OCI-LY7 (cell line): Measurements from ENCODE around the gene MMP27. TPM values are rescaled to one million over a fixed set of nuclear protein-coding genes. Genes with fewer than 3 reads are reported as not detected.

Experiments
- BruUV-seq: library from RNA; stranded (reverse); fragments of 400-500 nt; replicated peaks from 2 replicates; lab custom pipeline; 2021; lab: Mats Ljungman, UMichigan
- CTCF ChIA-PET: fragments of 300-600 bp; sonication (Branson Sonifier 250); formaldehyde crosslinking; loops from one replicate; lab custom pipeline; 2022; ENCODE audit warnings: antibody characterized with exemption; ENCODE audit not compliant: unreplicated experiment; lab: Charles Lee
- POLR2A ChIA-PET: fragments of 300-600 bp; sonication (Branson Sonifier 250); formaldehyde crosslinking; loops from one replicate; lab custom pipeline; 2022; ENCODE audit warnings: antibody characterized with exemption; lab: Charles Lee
- DNase-seq: peaks from one replicate; pipeline ENCODE4 v3.0.0-alpha.2; 2015; ENCODE audit warnings: low spot score
- H2AFZ ChIP-seq: fragments of 200-600 bp; sonication (generic), shearing (Covaris generic); 2 replicates; pipeline ENCODE4 v1.6.1; 2014; ENCODE audit warnings: mild to moderate bottlenecking, antibody characterized with exemption, low read length, moderate library complexity
- H3K27ac ChIP-seq: fragments of 200-600 bp; sonication (generic); 2 replicates; pipeline ENCODE4 v1.5.1; 2014; ENCODE audit warnings: mixed run types, low read depth, mild to moderate bottlenecking, moderate library complexity, low read length, inconsistent platforms; ENCODE audit not compliant: poor library complexity, severe bottlenecking
- H3K36me3 ChIP-seq: fragments of 200-600 bp; sonication (generic); 2 replicates; pipeline ENCODE4 v1.6.1; 2014; ENCODE audit warnings: mild to moderate bottlenecking, antibody characterized with exemption, low read length, moderate library complexity, mixed read lengths; ENCODE audit not compliant: insufficient read depth
- H3K4me1 ChIP-seq: fragments of 200-600 bp; sonication (generic); 2 replicates; pipeline ENCODE4 v1.5.1; 2014; ENCODE audit warnings: mild to moderate bottlenecking, low read length; ENCODE audit not compliant: insufficient read depth, poor library complexity, severe bottlenecking
- H3K4me2 ChIP-seq: fragments of 200-600 bp; sonication (generic); 2 replicates; pipeline ENCODE4 v1.6.1; 2014; ENCODE audit warnings: mild to moderate bottlenecking, low read length
- H3K4me3 ChIP-seq: fragments of 200-600 bp; sonication (generic); 2 replicates; pipeline ENCODE4 v1.5.1; 2014; ENCODE audit warnings: mild to moderate bottlenecking, low read depth, low read length; ENCODE audit not compliant: poor library complexity, severe bottlenecking
- H3K79me2 ChIP-seq: fragments of 200-600 bp; sonication (generic); 2 replicates; pipeline ENCODE4 v1.6.1; 2016; ENCODE audit warnings: low read depth, mild to moderate bottlenecking, low read length, moderate library complexity, mixed read lengths; ENCODE audit not compliant: insufficient read depth
- H3K9me2 ChIP-seq: fragments of 200-600 bp; sonication (generic); 2 replicates; pipeline ENCODE4 v1.6.1; 2016; ENCODE audit warnings: mild to moderate bottlenecking, low read length, mixed read lengths; ENCODE audit not compliant: insufficient read depth
- H3K9me3 ChIP-seq: fragments of 200-600 bp; sonication (generic); 2 replicates; pipeline ENCODE4 v1.6.1; 2014; ENCODE audit warnings: mild to moderate bottlenecking, mixed run types, low read length, mixed read lengths
- H4K20me1 ChIP-seq: fragments of 200-600 bp; sonication (generic); 2 replicates; pipeline ENCODE4 v1.6.1; 2014; ENCODE audit warnings: mild to moderate bottlenecking, antibody characterized with exemption, low read length, moderate library complexity, mixed read lengths; ENCODE audit not compliant: insufficient read depth
- CTCF ChIP-seq: fragments of 200-600 bp; sonication (generic); conservative IDR thresholded peaks from 2 replicates; pipeline ENCODE4 v1.5.1; 2014; ENCODE audit warnings: mild to moderate bottlenecking, antibody characterized with exemption, low read length, moderate library complexity, mixed read lengths
- EZH2phosphoT487 ChIP-seq: fragments of 200-600 bp; sonication (generic); IDR thresholded peaks from 2 replicates; pipeline ENCODE4 v1.6.1; 2018; ENCODE audit warnings: low read depth, borderline replicate concordance, mild to moderate bottlenecking, mixed run types, antibody characterized with exemption, low read length, moderate library complexity, mixed read lengths
- intact Hi-C: fragments of 100-400 bp; cut with micrococcal nuclease; formaldehyde crosslinking; loops from one replicate; pipeline ENCODE4 v1.10.0; 2022; ENCODE audit not compliant: unreplicated experiment
- total RNA-seq, 2 experiments: library from RNA; depleted of rRNA in 1 of 2; stranded (reverse); fragments of >200 nt in 1 of 2; shearing (Covaris generic) in 1 of 2; gene quantifications; 2 replicates each; pipeline ENCODE4 v1.2.3, GENCODE V29; 2014 to 2022

MMP27 gene
- total RNA-seq, 2 experiments from 2014 or later, result not detected

- no peaks in the 10 kb centered on the region for H3K36me3 ChIP-seq
- POLR2A ChIA-PET, result no interaction called here
- H3K4me2 ChIP-seq, result no peak overlapping the region
- no peak for TF ChIP-seq CTCF
- TF ChIP-seq EZH2phosphoT487, result no peak
- H4K20me1 ChIP-seq, result no peaks in the 10 kb centered on the region
- H3K9me2 ChIP-seq, result no peaks in the 10 kb centered on the region
- no TSS peak for BruUV-seq
- H3K79me2 ChIP-seq, result no peaks in the 10 kb centered on the region
- intact Hi-C loops, result no loop called here
- H2AFZ ChIP-seq, result no peak overlapping the region
- H3K27ac ChIP-seq, result no peak overlapping the region
- H3K4me1 ChIP-seq, result no peaks in the 10 kb centered on the region
- H3K4me3 ChIP-seq, result no peak overlapping the region
- DNase-seq, result no peak
- CTCF ChIA-PET, result no interaction called here
- H3K9me3 ChIP-seq, result no peaks in the 10 kb centered on the region
These were observed 24.6 kb downstream of the MMP27 start for GRCh38 chr11:102680945-102681344.

GRCh38 chr11:102678022-102678421 lies 27.5 kb downstream of the MMP27 start:
- Histone ChIP-seq H2AFZ (no peak overlapping the region), H4K20me1 (no peaks in the 10 kb centered on the region), H3K4me3 (no peak overlapping the region), H3K4me1 (no peaks in the 10 kb centered on the region), H3K9me2 (no peaks in the 10 kb centered on the region), H3K4me2 (no peak overlapping the region), H3K9me3 (no peaks in the 10 kb centered on the region), H3K27ac (no peak overlapping the region), H3K79me2 (no peaks in the 10 kb centered on the region), H3K36me3 (no peaks in the 10 kb centered on the region)
- CTCF ChIA-PET, result interaction anchor here (1.3 kb wide), 1 partner anchor 12 kb away, joined by 4 read pairs; no protein-coding TSS in a partner anchor
- no TSS peak for BruUV-seq
- no peak for TF ChIP-seq CTCF
- TF ChIP-seq EZH2phosphoT487, result no peak
- POLR2A ChIA-PET, result interaction anchor here (0.7 kb wide), 1 partner anchor 238 kb away, joined by 3 read pairs; no protein-coding TSS in a partner anchor
- intact Hi-C loops, result no loop called here
- no peak for DNase-seq

- no TSS peak for BruUV-seq
- H3K9me2 ChIP-seq, result no peaks in the 10 kb centered on the region
- no peaks in the 10 kb centered on the region for H3K4me1 ChIP-seq
- H3K4me3 ChIP-seq, result no peak overlapping the region
- TF ChIP-seq EZH2phosphoT487 (no peak), CTCF (no peak)
- H3K27ac ChIP-seq, result no peak overlapping the region
- no peaks in the 10 kb centered on the region for H3K36me3 ChIP-seq
- H3K4me2 ChIP-seq, result no peak overlapping the region
- no peaks in the 10 kb centered on the region for H4K20me1 ChIP-seq
- no peak overlapping the region for H2AFZ ChIP-seq
- ChIA-PET CTCF (no interaction called here), POLR2A (no interaction called here)
- intact Hi-C loops, result no loop called here
- H3K9me3 ChIP-seq, result no peaks in the 10 kb centered on the region
- no peaks in the 10 kb centered on the region for H3K79me2 ChIP-seq
- DNase-seq, result no peak
These were observed 29.5 kb downstream of the MMP27 start for GRCh38 chr11:102676084-102676483.
